Measurements from ENCODE around the gene CCDC158. TPM values are rescaled to one million over a fixed set of nuclear protein-coding genes. Genes with fewer than 3 reads are reported as not detected.

Gene CCDC158
- total and polyA plus RNA-seq, 2 of the 8 experiments (the other 6 are each of a cell fraction or from before 2014, with no cell fraction given): not detected

- TF ChIP-seq GTF2F1 (IDR thresholded peaks at IDR 0.05; ENCODE audit: borderline replicate concordance, low read depth, low read length) (no peak), MAFK (IDR thresholded peaks at IDR 0.05; ENCODE audit: low read depth, low read length) (no peak), KDM5A (IDR thresholded peaks at IDR 0.05; ENCODE audit: low read length) (no peak), POU5F1 (IDR thresholded peaks at IDR 0.05; ENCODE audit: low read depth, low read length) (no peak), GABPA (IDR thresholded peaks at IDR 0.05; ENCODE audit: borderline replicate concordance, insufficient read depth, low read length) (no peak), SIRT6 (IDR thresholded peaks at IDR 0.05; ENCODE audit: low read length) (no peak), JUN (IDR thresholded peaks at IDR 0.05; ENCODE audit: low read depth, low read length) (no peak)
Observed at GRCh38 chr4:76429636-76430035, 8.7 kb upstream of the CCDC158 start (continued).

All from H1 (cell line).